MCF 10A (cell line): ENCODE measurements around the gene CCDC81. TPM values are rescaled to one million over a fixed set of nuclear protein-coding genes. Genes with fewer than 3 reads are reported as not detected.

Source experiments
- BruUV-seq: library from RNA; stranded (reverse); fragments of 400-500 nt; replicated peaks from 2 replicates; lab custom pipeline; 2021; lab: Mats Ljungman, UMichigan
- CTCF ChIA-PET: fragments of 300-600 bp; sonication (Branson Sonifier 250); formaldehyde crosslinking; extraction: SDS; loops from one replicate; lab custom pipeline; 2021; ENCODE audit warnings: antibody characterized with exemption, inconsistent platforms; lab: Yijun Ruan, JAX
- POLR2A ChIA-PET: fragments of 300-600, 350-650 bp; sonication (Branson Sonifier 250); formaldehyde crosslinking; extraction: SDS; loops from one replicate; lab custom pipeline; 2020; ENCODE audit warnings: antibody characterized with exemption, inconsistent platforms; lab: Yijun Ruan, JAX
- DNase-seq: peaks from one replicate; pipeline ENCODE4 v3.0.0-alpha.2; 2018; ENCODE audit not compliant: unreplicated experiment
- H3K27ac Mint-ChIP-seq: one replicate; pipeline ENCODE4 v1.8.0; 2022; ENCODE audit warnings: mild to moderate bottlenecking, low read depth, mixed read lengths; ENCODE audit not compliant: unreplicated experiment
- H3K27me3 Mint-ChIP-seq: one replicate; pipeline ENCODE4 v1.8.0; 2022; ENCODE audit warnings: mixed read lengths; ENCODE audit not compliant: insufficient read depth, unreplicated experiment
- H3K36me3 Mint-ChIP-seq: one replicate; pipeline ENCODE4 v1.8.0; 2022; ENCODE audit warnings: mild to moderate bottlenecking, moderate library complexity, mixed read lengths; ENCODE audit not compliant: insufficient read depth, unreplicated experiment
- H3K4me1 Mint-ChIP-seq: one replicate; pipeline ENCODE4 v1.8.0; 2022; ENCODE audit warnings: mixed read lengths; ENCODE audit not compliant: insufficient read depth, unreplicated experiment
- H3K4me3 Mint-ChIP-seq: one replicate; pipeline ENCODE4 v1.8.0; 2022; ENCODE audit warnings: mild to moderate bottlenecking, moderate library complexity, mixed read lengths; ENCODE audit not compliant: unreplicated experiment
- H3K9me3 Mint-ChIP-seq: one replicate; pipeline ENCODE4 v1.8.0; 2022; ENCODE audit warnings: mixed read lengths; ENCODE audit not compliant: unreplicated experiment
- intact Hi-C: fragments of 100-400 bp; cut with micrococcal nuclease; formaldehyde crosslinking; loops from 2 replicates; pipeline ENCODE4 v1.14.1; 2022
- total RNA-seq: library from RNA; stranded (reverse); gene quantifications from 2 replicates; pipeline ENCODE4 v1.2.3, GENCODE V29; 2022
- TF ChIP-seq, protein P1 (sequence below): fragments of 200-600 bp; IDR thresholded peaks from one replicate; pipeline ENCODE4 v1.8.0; 2022; ENCODE audit warnings: antibody characterized with exemption, mild to moderate bottlenecking; ENCODE audit not compliant: unreplicated experiment

The CCDC81 gene
- total RNA-seq, 1 experiment from 2014 or later, result 1.7 TPM

DNA sequence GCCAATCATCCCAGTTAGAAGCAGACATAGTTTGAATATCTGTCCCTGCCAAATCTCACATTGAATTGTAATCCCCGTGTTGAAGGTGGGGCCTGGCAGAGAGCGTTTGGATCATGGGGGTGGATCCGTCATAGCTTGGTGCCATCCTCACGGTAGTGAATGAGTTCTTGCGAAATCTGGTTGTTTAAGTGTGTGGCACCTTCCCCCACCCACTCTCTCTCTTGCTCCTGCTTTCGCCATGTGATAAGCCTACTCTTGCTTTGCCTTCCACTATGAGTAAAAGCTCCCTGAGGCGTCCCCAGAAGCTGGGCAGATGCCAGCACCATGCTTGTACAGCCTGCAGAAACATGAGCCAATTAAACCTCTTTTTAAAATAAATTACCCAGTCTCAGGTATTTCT lies 5.0 kb upstream of the CCDC81 start:
- intact Hi-C loops, result no loop called here
- H3K4me3 Mint-ChIP-seq, result no peak overlapping the region
- no peaks in the 10 kb centered on the region for H3K27me3 Mint-ChIP-seq
- CTCF ChIA-PET, result interaction anchor here (0.6 to 4.7 kb wide), 3 partner anchors 9 to 269 kb away, joined by 3 to 44 read pairs (median 4); no protein-coding TSS in a partner anchor
- DNase-seq, result peak; percentile 60
- POLR2A ChIA-PET, result no interaction called here
- no peak overlapping the region for H3K27ac Mint-ChIP-seq
- peaks cover 6% of the 10 kb centered on the region for H3K9me3 Mint-ChIP-seq
- BruUV-seq, result no TSS peak
- TF ChIP-seq, protein P1, sequence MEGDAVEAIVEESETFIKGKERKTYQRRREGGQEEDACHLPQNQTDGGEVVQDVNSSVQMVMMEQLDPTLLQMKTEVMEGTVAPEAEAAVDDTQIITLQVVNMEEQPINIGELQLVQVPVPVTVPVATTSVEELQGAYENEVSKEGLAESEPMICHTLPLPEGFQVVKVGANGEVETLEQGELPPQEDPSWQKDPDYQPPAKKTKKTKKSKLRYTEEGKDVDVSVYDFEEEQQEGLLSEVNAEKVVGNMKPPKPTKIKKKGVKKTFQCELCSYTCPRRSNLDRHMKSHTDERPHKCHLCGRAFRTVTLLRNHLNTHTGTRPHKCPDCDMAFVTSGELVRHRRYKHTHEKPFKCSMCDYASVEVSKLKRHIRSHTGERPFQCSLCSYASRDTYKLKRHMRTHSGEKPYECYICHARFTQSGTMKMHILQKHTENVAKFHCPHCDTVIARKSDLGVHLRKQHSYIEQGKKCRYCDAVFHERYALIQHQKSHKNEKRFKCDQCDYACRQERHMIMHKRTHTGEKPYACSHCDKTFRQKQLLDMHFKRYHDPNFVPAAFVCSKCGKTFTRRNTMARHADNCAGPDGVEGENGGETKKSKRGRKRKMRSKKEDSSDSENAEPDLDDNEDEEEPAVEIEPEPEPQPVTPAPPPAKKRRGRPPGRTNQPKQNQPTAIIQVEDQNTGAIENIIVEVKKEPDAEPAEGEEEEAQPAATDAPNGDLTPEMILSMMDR, result no peak
- peaks cover 14% of the 10 kb centered on the region for H3K4me1 Mint-ChIP-seq
- no peaks in the 10 kb centered on the region for H3K36me3 Mint-ChIP-seq

DNA sequence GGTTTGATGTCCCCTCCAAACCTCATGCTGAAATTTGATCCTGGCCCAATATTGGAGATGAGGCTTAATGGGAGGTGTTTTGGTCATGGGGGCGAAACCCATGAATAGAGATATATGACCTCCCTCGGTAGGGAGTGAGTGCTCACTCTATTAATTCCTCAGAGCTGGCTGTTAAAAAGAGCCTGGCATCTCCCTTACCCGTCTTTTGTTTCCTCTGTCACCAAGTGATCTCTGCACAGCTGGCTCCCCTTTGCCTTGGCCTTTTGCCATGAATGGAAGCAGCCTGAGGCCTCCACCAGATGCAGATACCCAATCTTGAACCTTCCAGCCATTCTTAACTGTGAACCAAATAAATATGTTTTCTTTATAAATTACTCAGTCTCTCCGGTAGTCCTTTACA lies 4.5 kb upstream of the CCDC81 start:
- Mint-ChIP-seq H3K4me3 (no peak overlapping the region), H3K27ac (no peak overlapping the region), H3K4me1 (peaks cover 14% of the 10 kb centered on the region), H3K36me3 (no peaks in the 10 kb centered on the region), H3K27me3 (no peaks in the 10 kb centered on the region), H3K9me3 (peaks cover 6% of the 10 kb centered on the region)
- CTCF ChIA-PET, result interaction anchor here (4.7 kb wide), 1 partner anchor 9 kb away, joined by 44 read pairs; no protein-coding TSS in a partner anchor
- DNase-seq, result no peak
- intact Hi-C loops, result no loop called here
- BruUV-seq, result no TSS peak
- TF ChIP-seq, protein P1, result no peak
- POLR2A ChIA-PET, result no interaction called here

DNA sequence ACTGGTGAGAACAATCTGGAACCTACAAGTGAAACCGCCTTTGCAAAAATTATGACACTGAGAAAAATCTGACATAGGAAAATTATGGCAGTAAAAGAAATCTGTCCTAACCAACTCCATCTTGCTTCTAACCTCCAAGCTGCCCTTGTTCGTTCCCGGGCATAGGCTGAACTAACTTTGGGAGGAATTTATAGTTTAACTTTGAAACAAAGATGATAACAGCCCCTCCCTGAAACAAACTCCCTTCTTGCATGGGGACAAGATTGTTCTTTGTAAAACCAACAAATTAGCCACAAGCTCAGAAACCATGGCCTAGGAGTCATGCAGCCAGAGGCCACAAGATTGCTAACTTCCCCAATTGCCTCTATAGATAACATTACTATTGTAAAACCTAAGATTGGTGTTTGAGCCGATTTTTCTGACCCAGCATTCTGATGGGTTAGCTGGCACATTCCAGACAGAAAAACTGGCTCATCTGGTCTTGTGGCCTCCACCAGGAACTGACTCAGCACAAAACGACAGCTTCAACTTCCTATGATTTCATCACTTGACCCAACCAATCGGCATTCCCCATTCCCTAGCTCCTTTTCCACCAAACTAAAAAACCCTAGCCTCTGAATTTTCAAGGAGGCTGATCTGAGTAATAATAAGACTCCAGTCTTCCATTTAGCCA lies 3.6 kb upstream of the CCDC81 start:
- BruUV-seq, result no TSS peak

DNA sequence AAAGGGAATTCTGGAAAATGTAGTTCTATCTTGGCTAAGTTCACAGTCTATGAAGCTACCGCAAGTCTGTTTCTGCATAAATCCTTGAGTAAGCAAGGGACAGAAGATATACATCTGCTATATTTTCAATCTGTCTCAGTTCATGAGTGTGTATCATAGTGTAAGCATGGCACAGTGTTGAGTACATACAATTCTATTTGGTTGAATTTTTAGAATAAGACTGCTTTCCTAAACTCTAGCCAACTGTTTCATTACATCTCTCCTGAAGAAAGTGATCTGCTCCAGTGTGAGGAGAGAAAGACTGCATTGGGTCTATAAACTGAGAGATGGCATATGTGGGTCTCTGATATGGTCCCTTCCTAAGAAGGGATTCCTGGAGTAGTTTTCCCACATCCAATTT lies 2.6 kb upstream of the CCDC81 start:
- DNase-seq, result no peak
- Mint-ChIP-seq H3K9me3 (peaks cover 6% of the 10 kb centered on the region), H3K4me1 (peaks cover 14% of the 10 kb centered on the region), H3K27me3 (no peaks in the 10 kb centered on the region), H3K4me3 (no peak overlapping the region), H3K27ac (no peak overlapping the region), H3K36me3 (no peaks in the 10 kb centered on the region)
- TF ChIP-seq, protein P1, result no peak
- intact Hi-C loops, result no loop called here
- no TSS peak for BruUV-seq
- ChIA-PET CTCF (interaction anchor here (1.0 to 4.7 kb wide), 3 partner anchors 11 to 497 kb away, joined by 3 to 44 read pairs (median 3); no protein-coding TSS in a partner anchor), POLR2A (interaction anchor here (2.0 kb wide), 1 partner anchor 15 kb away, joined by 5 read pairs; no protein-coding TSS in a partner anchor)

More for the DNA sequence above, 3.6 kb upstream of the CCDC81 start:
- CTCF ChIA-PET, result interaction anchor here (1.0 to 4.7 kb wide), 3 partner anchors 10 to 498 kb away, joined by 3 to 44 read pairs (median 3); no protein-coding TSS in a partner anchor
- peaks cover 14% of the 10 kb centered on the region for H3K4me1 Mint-ChIP-seq
- POLR2A ChIA-PET, result interaction anchor here (0.9 kb wide), 1 partner anchor 222 kb away, joined by 3 read pairs; no protein-coding TSS in a partner anchor
- no peaks in the 10 kb centered on the region for H3K36me3 Mint-ChIP-seq
- H3K27me3 Mint-ChIP-seq, result no peaks in the 10 kb centered on the region
- H3K9me3 Mint-ChIP-seq, result peaks cover 6% of the 10 kb centered on the region
- no peak for DNase-seq
- no peak overlapping the region for H3K27ac Mint-ChIP-seq
- TF ChIP-seq, protein P1, result no peak
- no peak overlapping the region for H3K4me3 Mint-ChIP-seq
- intact Hi-C loops, result no loop called here
